ENCODE measurements around the gene NUCKS1.

DNA sequence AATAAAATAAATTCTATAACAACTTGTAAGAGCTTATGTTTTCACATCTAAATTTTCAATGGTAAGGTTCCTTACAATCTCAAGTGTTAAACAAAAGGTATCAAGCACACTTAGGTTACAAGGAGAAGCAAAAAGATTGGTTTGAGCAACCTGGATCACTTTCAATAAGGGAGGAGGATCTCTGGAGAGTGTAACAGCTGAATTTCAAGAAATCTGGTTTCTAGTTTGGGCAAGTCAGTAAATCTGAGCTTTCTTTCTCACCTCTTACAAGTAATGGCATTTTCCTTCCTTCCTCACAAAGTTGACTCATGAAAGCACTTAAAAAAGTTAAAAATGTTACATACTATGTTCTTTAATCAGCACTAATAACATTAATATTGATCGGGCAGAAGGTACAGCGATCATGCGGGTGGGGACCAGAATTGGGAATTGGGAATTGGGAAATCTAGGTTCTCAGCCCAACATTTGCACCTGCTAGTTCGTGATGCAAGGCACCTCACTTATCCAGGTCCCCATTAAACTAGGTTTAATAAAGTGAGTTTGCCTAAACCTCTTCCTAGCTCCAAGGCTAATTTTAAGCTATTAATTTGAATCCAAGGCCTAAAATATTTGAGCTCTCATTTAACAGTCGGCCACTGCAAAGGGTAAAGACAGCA is 3.1 kb downstream of the NUCKS1 start:
- TF ChIP-seq POLR2A (IDR thresholded peaks at IDR 0.05) (no peak), POLR2AphosphoS5 (IDR thresholded peaks at IDR 0.05) (no peak), EP300 (IDR thresholded peaks at IDR 0.05) (no peak)
- TF ChIP-seq, protein P1, sequence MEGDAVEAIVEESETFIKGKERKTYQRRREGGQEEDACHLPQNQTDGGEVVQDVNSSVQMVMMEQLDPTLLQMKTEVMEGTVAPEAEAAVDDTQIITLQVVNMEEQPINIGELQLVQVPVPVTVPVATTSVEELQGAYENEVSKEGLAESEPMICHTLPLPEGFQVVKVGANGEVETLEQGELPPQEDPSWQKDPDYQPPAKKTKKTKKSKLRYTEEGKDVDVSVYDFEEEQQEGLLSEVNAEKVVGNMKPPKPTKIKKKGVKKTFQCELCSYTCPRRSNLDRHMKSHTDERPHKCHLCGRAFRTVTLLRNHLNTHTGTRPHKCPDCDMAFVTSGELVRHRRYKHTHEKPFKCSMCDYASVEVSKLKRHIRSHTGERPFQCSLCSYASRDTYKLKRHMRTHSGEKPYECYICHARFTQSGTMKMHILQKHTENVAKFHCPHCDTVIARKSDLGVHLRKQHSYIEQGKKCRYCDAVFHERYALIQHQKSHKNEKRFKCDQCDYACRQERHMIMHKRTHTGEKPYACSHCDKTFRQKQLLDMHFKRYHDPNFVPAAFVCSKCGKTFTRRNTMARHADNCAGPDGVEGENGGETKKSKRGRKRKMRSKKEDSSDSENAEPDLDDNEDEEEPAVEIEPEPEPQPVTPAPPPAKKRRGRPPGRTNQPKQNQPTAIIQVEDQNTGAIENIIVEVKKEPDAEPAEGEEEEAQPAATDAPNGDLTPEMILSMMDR (IDR thresholded peaks at IDR 0.05): no peak
